CD4-positive, alpha-beta T cell (primary cell): Measurements from ENCODE around the gene NUP214. TPM values are rescaled to one million over a fixed set of nuclear protein-coding genes. Genes with fewer than 3 reads are reported as not detected.

Experiments
- ATAC-seq: fragments of 200-7000 bp; cut with Tn5 transposase; one replicate; pipeline ENCODE4 v1.10.0; 2022; ENCODE audit warnings: mild to moderate bottlenecking; ENCODE audit not compliant: poor library complexity
- CTCF ChIA-PET: fragments of 350-600 bp; sonication (Branson Sonifier 250); formaldehyde crosslinking; loops from one replicate; lab custom pipeline; 2021; ENCODE audit warnings: antibody characterized with exemption, inconsistent platforms; lab: Charles Lee
- POLR2A ChIA-PET: fragments of 350-600 bp; sonication (Branson Sonifier 250); formaldehyde crosslinking; loops from one replicate; lab custom pipeline; 2021; ENCODE audit warnings: antibody characterized with exemption, inconsistent platforms; lab: Charles Lee
- DNase-seq, 14 experiments: peaks; one replicate each; pipeline ENCODE4 v3.0.0-alpha.2; 2013 to 2020; ENCODE audit warnings: mixed read lengths in 2 of 14
- H3K27ac ChIP-seq, 2 donors: one replicate each; pipeline versions ENCODE4 v1.5.1 to v1.7.0; 2013; ENCODE audit warnings: low read length in 2 of 2, low read depth in 1 of 2, mild to moderate bottlenecking in 1 of 2
- H3K27me3 ChIP-seq, 2 experiments: 1 replicate in 1 of 2; 2 replicates in 1 of 2; pipeline versions ENCODE4 v1.6.1 to v1.7.0; 2013; ENCODE audit warnings: low read length in 2 of 2, control low read depth in 1 of 2, mild to moderate bottlenecking in 1 of 2, moderate library complexity in 1 of 2; ENCODE audit not compliant: insufficient read depth in 2 of 2, control insufficient read depth in 1 of 2
- H3K36me3 ChIP-seq: one replicate; pipeline ENCODE4 v1.6.1; 2013; ENCODE audit warnings: low read length, control low read depth; ENCODE audit not compliant: insufficient read depth
- H3K4me1 ChIP-seq: one replicate; pipeline ENCODE4 v1.6.1; 2013; ENCODE audit warnings: low read length, control low read depth; ENCODE audit not compliant: insufficient read depth
- H3K4me3 ChIP-seq: one replicate; pipeline ENCODE4 v1.5.1; 2013; ENCODE audit warnings: mild to moderate bottlenecking, low read length, moderate library complexity
- H3K9me3 ChIP-seq, 2 experiments: 1 replicate in 1 of 2; 2 replicates in 1 of 2; pipeline versions ENCODE4 v1.6.1 to v1.7.0; 2013; ENCODE audit warnings: low read length in 2 of 2, mild to moderate bottlenecking in 2 of 2, control low read depth in 1 of 2, moderate library complexity in 1 of 2; ENCODE audit not compliant: control insufficient read depth in 1 of 2, insufficient read depth in 1 of 2
- H3K27ac Mint-ChIP-seq: one replicate; pipeline ENCODE4 v1.8.0; 2020; ENCODE audit warnings: mixed read lengths
- H3K27me3 Mint-ChIP-seq: one replicate; pipeline ENCODE4 v1.8.0; 2021; ENCODE audit warnings: mixed read lengths
- H3K36me3 Mint-ChIP-seq: one replicate; pipeline ENCODE4 v1.8.0; 2021; ENCODE audit warnings: low read depth, mixed read lengths
- H3K4me1 Mint-ChIP-seq: one replicate; pipeline ENCODE4 v1.8.0; 2021; ENCODE audit warnings: low read depth, mixed read lengths
- H3K4me3 Mint-ChIP-seq: one replicate; pipeline ENCODE4 v1.8.0; 2020; ENCODE audit warnings: mild to moderate bottlenecking, mixed read lengths
- H3K9me3 Mint-ChIP-seq: one replicate; pipeline ENCODE4 v1.8.0; 2020; ENCODE audit warnings: mixed read lengths
- intact Hi-C, 2 experiments: fragments of 100-400 bp; cut with DNase I in 1 of 2; cut with micrococcal nuclease in 1 of 2; formaldehyde crosslinking; loops; one replicate each; pipeline versions ENCODE4 v1.15.1 to v1.9.0; 2023 to 2025; cut with DNase I, micrococcal nuclease
- total RNA-seq, 174 experiments: library from RNA in 2 of 174; stranded (reverse) in 2 of 174; gene quantifications; one replicate each; pipeline ENCODE4 v1.2.3 and lab custom pipeline; 2021 to 2026
- TF ChIP-seq, protein P1 (sequence below): fragments of 200-600 bp; IDR thresholded peaks from one replicate; pipeline ENCODE4 v1.8.0; 2022; ENCODE audit warnings: antibody characterized with exemption, mild to moderate bottlenecking

Gene NUP214
- total RNA-seq, 2 experiments from 2014 or later: 105 to 107 TPM

DNA sequence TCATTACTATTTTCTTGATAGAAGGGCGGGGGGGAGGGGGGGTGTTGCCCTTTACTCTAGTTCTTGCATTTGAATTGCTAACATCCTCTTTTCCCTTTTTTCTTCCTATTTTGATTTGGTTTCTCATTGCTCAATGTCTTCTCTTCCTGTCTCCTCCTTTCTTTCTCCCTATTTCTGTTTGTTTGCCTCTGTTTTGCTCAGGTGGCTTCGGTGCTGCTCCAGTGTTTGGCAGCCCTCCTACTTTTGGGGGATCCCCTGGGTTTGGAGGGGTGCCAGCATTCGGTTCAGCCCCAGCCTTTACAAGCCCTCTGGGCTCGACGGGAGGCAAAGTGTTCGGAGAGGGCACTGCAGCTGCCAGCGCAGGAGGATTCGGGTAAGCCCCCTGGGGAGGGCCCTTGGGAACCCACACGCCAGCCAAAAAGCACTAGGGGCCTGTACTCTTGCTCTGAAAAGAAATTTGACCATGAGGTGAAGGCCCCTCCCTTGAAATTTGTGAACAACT lies 102.6 kb downstream of the NUP214 start:
- peaks cover 4% of the 10 kb centered on the region for H3K4me1 ChIP-seq
- Mint-ChIP-seq H3K27ac (peak overlapping the region; percentile 39), H3K4me3 (no peak overlapping the region), H3K27me3 (no peaks in the 10 kb centered on the region), H3K9me3 (no peaks in the 10 kb centered on the region), H3K36me3 (peaks cover 79% of the 10 kb centered on the region), H3K4me1 (no peaks in the 10 kb centered on the region)
- H3K27ac ChIP-seq: no peak overlapping the region
- H3K27me3 ChIP-seq: no peaks in the 10 kb centered on the region
- intact Hi-C loops: no loop called here
- no peaks in the 10 kb centered on the region for H3K9me3 ChIP-seq
- CTCF ChIA-PET: no interaction called here
- DNase-seq (peak in 1 of 14 experiments; percentile 22), ATAC-seq (no peak)
- POLR2A ChIA-PET: no interaction called here
- H3K4me3 ChIP-seq: peak overlapping the region; percentile 31
- TF ChIP-seq, protein P1, sequence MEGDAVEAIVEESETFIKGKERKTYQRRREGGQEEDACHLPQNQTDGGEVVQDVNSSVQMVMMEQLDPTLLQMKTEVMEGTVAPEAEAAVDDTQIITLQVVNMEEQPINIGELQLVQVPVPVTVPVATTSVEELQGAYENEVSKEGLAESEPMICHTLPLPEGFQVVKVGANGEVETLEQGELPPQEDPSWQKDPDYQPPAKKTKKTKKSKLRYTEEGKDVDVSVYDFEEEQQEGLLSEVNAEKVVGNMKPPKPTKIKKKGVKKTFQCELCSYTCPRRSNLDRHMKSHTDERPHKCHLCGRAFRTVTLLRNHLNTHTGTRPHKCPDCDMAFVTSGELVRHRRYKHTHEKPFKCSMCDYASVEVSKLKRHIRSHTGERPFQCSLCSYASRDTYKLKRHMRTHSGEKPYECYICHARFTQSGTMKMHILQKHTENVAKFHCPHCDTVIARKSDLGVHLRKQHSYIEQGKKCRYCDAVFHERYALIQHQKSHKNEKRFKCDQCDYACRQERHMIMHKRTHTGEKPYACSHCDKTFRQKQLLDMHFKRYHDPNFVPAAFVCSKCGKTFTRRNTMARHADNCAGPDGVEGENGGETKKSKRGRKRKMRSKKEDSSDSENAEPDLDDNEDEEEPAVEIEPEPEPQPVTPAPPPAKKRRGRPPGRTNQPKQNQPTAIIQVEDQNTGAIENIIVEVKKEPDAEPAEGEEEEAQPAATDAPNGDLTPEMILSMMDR: no peak
- peaks cover 44% of the 10 kb centered on the region for H3K36me3 ChIP-seq

DNA sequence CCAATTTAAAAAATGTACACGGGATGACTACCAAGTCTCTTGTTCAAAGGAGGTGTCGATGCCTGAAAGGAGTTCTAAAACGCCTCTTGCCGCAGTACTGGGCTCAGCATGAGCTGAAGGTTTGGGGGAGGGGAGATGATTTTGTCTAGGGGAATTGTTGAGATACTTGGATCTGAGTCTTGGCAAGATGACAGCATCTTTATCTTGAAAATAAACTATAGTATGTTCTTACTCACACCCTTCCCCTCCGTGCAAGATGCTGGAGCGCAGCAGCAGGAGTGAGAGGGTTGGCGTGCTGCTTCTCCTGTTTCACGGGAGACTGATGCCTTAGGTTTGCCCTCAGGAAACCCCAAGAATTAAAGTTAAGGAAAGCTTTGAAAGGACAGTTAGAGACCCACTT lies 103.6 kb downstream of the NUP214 start:
- peaks cover 8% of the 10 kb centered on the region for H3K4me1 Mint-ChIP-seq
- H3K27ac ChIP-seq: no peak overlapping the region

DNA sequence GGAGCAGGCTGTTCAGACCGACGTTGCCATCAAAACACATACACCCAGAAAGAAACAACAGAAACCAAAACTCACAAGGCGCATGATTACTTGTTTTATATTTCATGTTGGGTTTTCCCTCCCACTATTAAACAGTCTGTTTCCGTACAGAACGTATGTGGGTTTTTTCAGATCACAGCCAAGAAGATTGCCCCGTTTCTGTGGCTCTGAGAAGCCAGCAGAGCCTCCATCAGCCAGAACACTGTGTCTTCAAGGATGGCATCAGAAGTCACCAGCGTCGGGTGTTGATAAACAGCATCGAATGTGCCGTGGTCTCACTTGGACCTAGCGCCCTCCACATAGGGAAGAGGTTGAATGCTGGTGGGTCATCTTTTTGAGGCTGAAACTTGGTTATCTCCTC lies 108.2 kb downstream of the NUP214 start:
- intact Hi-C loops: loop anchor here in 1 of 2 experiments (10.0 kb wide), 1 partner anchor 101 kb away; no protein-coding TSS in a partner anchor
- CTCF ChIA-PET: interaction anchor here (0.8 kb wide), 1 partner anchor 19 kb away, joined by 3 read pairs; no protein-coding TSS in a partner anchor
- ATAC-seq: peak; percentile 30
- Mint-ChIP-seq H3K4me3 (peak overlapping the region; percentile 81), H3K27me3 (no peaks in the 10 kb centered on the region), H3K27ac (peak overlapping the region; percentile 95), H3K4me1 (peaks cover 34% of the 10 kb centered on the region), H3K36me3 (peaks cover 64% of the 10 kb centered on the region), H3K9me3 (no peaks in the 10 kb centered on the region)
- TF ChIP-seq, protein P1: no peak
- Histone ChIP-seq H3K4me3 (peak overlapping the region; percentile 34), H3K4me1 (peaks cover 59% of the 10 kb centered on the region), H3K27ac (peak overlapping the region; percentile 23 to 70), H3K27me3 (no peaks in the 10 kb centered on the region), H3K36me3 (peaks cover 42% of the 10 kb centered on the region), H3K9me3 (no peaks in the 10 kb centered on the region)
- POLR2A ChIA-PET: interaction anchor here (2.2 to 10.1 kb wide), 3 partner anchors 21 to 38 kb away, joined by 5 to 132 read pairs (median 130); partner anchors contain the start of gene FAM78A
- DNase-seq: peak in 4 of 14 experiments; percentile 26 to 71 (median 66)

More for the DNA sequence above, 103.6 kb downstream of the NUP214 start:
- TF ChIP-seq, protein P1: no peak
- no peak overlapping the region for H3K27ac Mint-ChIP-seq
- DNase-seq: no peak
- Histone ChIP-seq H3K4me1 (peaks cover 14% of the 10 kb centered on the region), H3K4me3 (peak overlapping the region; percentile 31), H3K36me3 (peaks cover 44% of the 10 kb centered on the region), H3K9me3 (no peaks in the 10 kb centered on the region), H3K27me3 (no peaks in the 10 kb centered on the region)
- no peak for ATAC-seq
- intact Hi-C loops: no loop called here
- CTCF ChIA-PET: no interaction called here
- POLR2A ChIA-PET: interaction anchor here (0.6 kb wide), 1 partner anchor 88 kb away, joined by 3 read pairs; no protein-coding TSS in a partner anchor
- H3K36me3 Mint-ChIP-seq: peaks cover 82% of the 10 kb centered on the region
- H3K9me3 Mint-ChIP-seq: no peaks in the 10 kb centered on the region
- H3K4me3 Mint-ChIP-seq: no peak overlapping the region
- no peaks in the 10 kb centered on the region for H3K27me3 Mint-ChIP-seq
